Tibial artery (tissue), 4 donors: ENCODE results near the gene DMXL1.

Experiments
- DNase-seq, 2 donors: peaks; one replicate each; pipeline ENCODE4 v3.0.0-alpha.2; 2019
- H3K27ac ChIP-seq, 2 donors: fragments of 200-600 bp; sonication (generic) in 1 of 2; 1 replicate in 1 of 2; 2 replicates in 1 of 2; pipeline ENCODE4 v1.5.1; 2018 to 2019; ENCODE audit warnings: mild to moderate bottlenecking in 1 of 2
- H3K27me3 ChIP-seq, 2 donors: fragments of 200-600 bp; sonication (generic) in 1 of 2; one replicate each; pipeline versions ENCODE4 v1.5.1 to v1.6.0; 2016 to 2019
- H3K36me3 ChIP-seq, 3 donors: fragments of 200-600 bp; sonication (generic) in 2 of 3; one replicate each; pipeline ENCODE4 v1.5.1; 2016 to 2019; ENCODE audit warnings: mild to moderate bottlenecking in 2 of 3
- H3K4me1 ChIP-seq, 4 donors: fragments of 200-600 bp; sonication (generic) in 2 of 4; 1 replicate in 3 of 4; 2 replicates in 1 of 4; pipeline ENCODE4 v1.5.1; 2016 to 2019
- H3K4me3 ChIP-seq, 2 donors: fragments of 200-600 bp; sonication (generic) in 1 of 2; 1 replicate in 1 of 2; 2 replicates in 1 of 2; pipeline ENCODE4 v1.5.1; 2018 to 2019; ENCODE audit warnings: mild to moderate bottlenecking in 2 of 2
- H3K9me3 ChIP-seq, 3 donors: fragments of 200-600 bp; sonication (generic) in 1 of 3; one replicate each; pipeline ENCODE4 v1.5.1; 2016 to 2019
- intact Hi-C: fragments of 100-400 bp; cut with DNase I; formaldehyde crosslinking; loops from one replicate; pipeline ENCODE4 v1.15.0; 2023; ENCODE audit warnings: low total_unique reads
- TF ChIP-seq, protein P1 (sequence below), 2 experiments: fragments of 200-600 bp in 1 of 2; fragments of 450-650 bp in 1 of 2; IDR thresholded peaks; one replicate each; pipeline ENCODE4 v1.5.1; 2017 to 2019; ENCODE audit warnings: antibody characterized with exemption in 2 of 2, mild to moderate bottlenecking in 1 of 2, moderate library complexity in 1 of 2

The DMXL1 gene

DNA sequence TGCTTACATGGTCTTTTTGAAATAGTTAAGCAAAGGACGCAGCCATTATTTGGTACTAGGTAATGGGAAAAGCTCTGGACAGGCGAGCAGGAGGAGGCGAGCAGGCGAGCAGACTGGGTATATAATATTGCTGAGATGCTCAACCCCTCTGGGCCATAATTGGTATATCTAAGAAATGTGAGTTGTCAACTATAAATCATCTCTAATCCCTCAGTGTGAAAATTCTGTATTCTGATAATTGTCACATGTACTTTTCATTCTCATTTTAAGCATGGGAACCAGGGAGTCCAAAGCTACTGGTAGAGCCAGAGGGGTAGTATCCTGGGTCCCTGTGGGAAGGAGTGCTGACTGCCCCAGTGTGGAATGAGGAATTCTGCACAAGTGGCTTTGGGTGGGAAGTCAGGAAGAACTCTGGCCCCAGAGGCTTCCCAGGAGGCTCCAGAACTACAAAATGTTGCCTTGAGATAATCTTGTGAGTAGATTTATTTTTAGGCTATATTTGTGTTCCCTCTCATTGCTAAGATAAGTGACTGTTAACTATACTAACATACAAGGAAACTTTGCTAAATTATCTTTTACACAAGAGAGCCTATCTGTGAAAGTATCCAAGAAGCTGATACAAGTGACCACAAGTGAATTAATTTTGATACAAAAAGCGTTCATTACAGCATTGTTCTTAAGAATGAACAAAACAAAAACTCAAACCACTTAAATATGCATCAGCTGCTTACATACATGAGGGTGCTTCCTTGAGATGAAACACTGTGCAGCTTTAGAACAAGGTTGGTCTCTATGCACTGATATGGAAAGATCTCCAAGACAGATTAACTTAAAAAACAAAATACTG, 214.4 kb downstream of the DMXL1 start:
- H3K4me1 ChIP-seq: peaks cover 0 to 80% (median 37%) of the 10 kb centered on the region in 4 donors

DNA sequence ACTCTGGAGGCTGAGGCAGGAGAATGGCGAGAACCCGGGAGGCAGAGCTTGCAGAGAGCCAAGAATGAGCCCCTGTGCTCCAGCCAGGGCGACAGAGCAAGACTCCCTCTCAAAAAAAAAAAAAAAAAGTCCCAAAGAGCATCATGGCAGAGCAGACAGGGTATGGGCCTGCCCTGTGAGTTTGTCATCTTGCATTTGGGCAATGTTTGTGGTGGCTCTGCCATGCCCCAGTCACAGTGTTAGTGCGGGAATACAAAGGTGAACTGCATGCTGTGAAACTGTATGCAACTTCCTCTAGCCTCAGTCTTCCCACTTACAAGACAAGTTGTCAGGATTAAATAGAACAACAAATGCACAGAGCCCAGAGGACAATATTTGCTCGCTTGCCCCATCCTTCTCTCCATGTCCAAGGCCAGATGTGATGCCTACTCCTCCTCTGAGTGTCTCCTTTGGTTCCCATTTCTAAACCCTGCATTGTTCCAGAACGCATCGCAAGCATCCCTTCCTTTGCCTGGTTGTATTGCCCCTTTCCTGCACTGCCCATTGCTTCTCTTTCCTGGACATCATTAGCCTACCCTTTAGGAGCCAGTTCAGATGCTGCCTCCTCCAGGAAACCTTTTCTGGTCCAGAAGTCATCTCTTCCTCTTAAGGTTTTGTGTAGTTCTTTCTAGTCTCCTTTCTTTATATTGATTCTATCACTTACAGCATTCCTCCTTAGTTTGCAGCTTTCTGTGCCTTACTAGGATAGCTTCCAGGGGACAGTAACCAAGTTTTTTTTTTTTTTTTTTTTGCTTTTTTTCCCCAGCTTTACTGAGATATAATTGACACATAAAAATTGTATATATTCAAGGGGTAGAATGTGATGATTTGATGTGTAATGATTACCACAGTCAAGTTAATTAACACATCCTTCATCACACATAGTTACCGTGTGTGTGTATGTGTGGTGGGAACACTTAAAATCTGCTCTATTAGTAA, 215.9 kb downstream of the DMXL1 start:
- Histone ChIP-seq H3K36me3 (no peaks in the 10 kb centered on the region), H3K27me3 (no peaks in the 10 kb centered on the region), H3K27ac (peak overlapping the region; percentile 62 to 72), H3K4me1 (peaks cover 0 to 93% (median 38%) of the 10 kb centered on the region in 4 donors), H3K9me3 (no peaks in the 10 kb centered on the region), H3K4me3 (no peak overlapping the region)
- TF ChIP-seq, protein P1, sequence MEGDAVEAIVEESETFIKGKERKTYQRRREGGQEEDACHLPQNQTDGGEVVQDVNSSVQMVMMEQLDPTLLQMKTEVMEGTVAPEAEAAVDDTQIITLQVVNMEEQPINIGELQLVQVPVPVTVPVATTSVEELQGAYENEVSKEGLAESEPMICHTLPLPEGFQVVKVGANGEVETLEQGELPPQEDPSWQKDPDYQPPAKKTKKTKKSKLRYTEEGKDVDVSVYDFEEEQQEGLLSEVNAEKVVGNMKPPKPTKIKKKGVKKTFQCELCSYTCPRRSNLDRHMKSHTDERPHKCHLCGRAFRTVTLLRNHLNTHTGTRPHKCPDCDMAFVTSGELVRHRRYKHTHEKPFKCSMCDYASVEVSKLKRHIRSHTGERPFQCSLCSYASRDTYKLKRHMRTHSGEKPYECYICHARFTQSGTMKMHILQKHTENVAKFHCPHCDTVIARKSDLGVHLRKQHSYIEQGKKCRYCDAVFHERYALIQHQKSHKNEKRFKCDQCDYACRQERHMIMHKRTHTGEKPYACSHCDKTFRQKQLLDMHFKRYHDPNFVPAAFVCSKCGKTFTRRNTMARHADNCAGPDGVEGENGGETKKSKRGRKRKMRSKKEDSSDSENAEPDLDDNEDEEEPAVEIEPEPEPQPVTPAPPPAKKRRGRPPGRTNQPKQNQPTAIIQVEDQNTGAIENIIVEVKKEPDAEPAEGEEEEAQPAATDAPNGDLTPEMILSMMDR (IDR thresholded peaks at IDR 0.05): no peak
- intact Hi-C loops: no loop called here
- no peak for DNase-seq

More for the DNA sequence above, 214.4 kb downstream of the DMXL1 start:
- peak overlapping the region; percentile 5 to 62 for H3K27ac ChIP-seq
- DNase-seq: peak in 1 of 2 donors; percentile 25
- no peaks in the 10 kb centered on the region for H3K27me3 ChIP-seq
- H3K36me3 ChIP-seq: no peaks in the 10 kb centered on the region
- TF ChIP-seq, protein P1 (IDR thresholded peaks at IDR 0.05): no peak
- H3K4me3 ChIP-seq: no peak overlapping the region
- intact Hi-C loops: no loop called here
- H3K9me3 ChIP-seq: no peaks in the 10 kb centered on the region

DNA sequence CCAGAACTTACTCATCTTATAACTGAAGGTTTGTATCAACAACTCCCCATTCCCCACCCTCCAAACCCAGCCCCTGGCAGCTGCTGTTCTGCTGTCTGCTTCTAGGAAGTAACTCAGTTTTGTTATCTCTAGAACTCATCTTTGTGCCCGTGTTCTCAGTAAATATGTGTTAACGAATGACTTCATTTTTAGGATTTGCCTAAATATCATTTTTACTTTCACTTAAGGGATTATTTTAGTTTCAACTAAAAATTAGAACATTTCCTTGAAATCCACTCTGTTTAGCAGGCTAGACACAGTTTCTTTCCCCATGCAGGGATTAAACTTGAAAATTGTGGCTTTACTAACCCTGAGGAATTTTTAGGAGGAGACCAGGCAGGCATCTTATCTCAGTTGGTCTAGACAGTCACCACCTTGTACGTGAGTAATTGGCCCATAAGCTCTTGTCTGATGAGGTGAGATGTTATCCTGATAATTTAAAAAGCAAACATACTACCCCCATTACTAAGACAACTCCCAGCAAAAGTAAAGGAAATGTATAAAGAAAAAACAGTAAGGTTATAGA, 216.7 kb downstream of the DMXL1 start:
- intact Hi-C loops: no loop called here
- Histone ChIP-seq H3K36me3 (no peaks in the 10 kb centered on the region), H3K27me3 (no peaks in the 10 kb centered on the region), H3K9me3 (no peaks in the 10 kb centered on the region), H3K27ac (peak overlapping the region; percentile 62 to 72), H3K4me1 (peaks cover 0 to 94% (median 39%) of the 10 kb centered on the region in 4 donors), H3K4me3 (no peak overlapping the region)
- TF ChIP-seq, protein P1 (IDR thresholded peaks at IDR 0.05): no peak
- no peak for DNase-seq

DNA sequence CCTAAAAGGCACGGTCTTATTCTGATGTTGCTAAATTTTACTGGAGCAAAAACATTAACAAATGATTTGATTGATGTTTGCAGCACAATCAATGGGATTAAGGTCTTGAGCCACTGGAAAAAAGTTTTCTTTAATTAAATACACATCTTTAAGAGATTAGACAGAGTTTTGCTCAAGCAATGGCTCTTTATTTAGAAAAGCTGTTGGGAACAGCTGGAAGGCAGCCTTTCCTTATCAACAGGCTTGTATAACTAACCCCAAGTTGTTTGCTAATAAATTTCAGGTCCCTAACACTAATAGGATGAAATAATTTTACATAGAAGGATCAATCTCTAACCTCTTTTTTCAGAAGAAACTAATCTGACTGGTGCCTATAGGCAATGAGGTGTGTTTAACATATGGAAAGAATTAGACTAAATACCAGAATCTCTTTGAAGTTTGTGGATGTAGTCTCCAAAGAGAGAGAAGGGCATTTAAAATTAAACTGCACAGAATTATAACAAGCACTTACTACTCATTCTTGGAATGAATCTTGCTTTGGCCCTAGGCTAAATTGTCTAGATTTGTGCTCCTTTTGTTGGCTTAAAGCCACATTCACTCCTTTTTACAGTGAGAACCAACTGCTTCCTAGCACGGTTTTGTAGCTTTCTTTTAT, 217.6 kb downstream of the DMXL1 start:
- Histone ChIP-seq H3K27me3 (no peaks in the 10 kb centered on the region), H3K4me1 (peaks cover 0 to 87% (median 39%) of the 10 kb centered on the region in 4 donors), H3K36me3 (no peaks in the 10 kb centered on the region), H3K9me3 (no peaks in the 10 kb centered on the region), H3K27ac (peak overlapping the region; percentile 62 to 72), H3K4me3 (no peak overlapping the region)
- intact Hi-C loops: no loop called here
- TF ChIP-seq, protein P1 (IDR thresholded peaks at IDR 0.05): no peak
- DNase-seq: no peak
